Immature natural killer cell (primary cell): ENCODE measurements around the gene HSD11B1L. TPM values are rescaled to one million over a fixed set of nuclear protein-coding genes. Genes with fewer than 3 reads are reported as not detected.
A peak's percentile ranks its signal among the peaks of the same experiment; 100 is the strongest.

Experiments used
- DNase-seq, 3 donors: peaks; one replicate each; pipeline ENCODE4 v3.0.0; 2022; ENCODE audit warnings: mixed read lengths in 1 of 3
- H3K27ac Mint-ChIP-seq, 6 donors: one replicate each; pipeline ENCODE4 v1.8.0; 2020; ENCODE audit warnings: mixed read lengths in 6 of 6, mild to moderate bottlenecking in 5 of 6, inconsistent platforms in 4 of 6, moderate library complexity in 3 of 6
- H3K27me3 Mint-ChIP-seq, 3 donors: one replicate each; pipeline ENCODE4 v1.8.0; 2020 to 2021; ENCODE audit warnings: low read depth in 3 of 3, mild to moderate bottlenecking in 3 of 3, mixed read lengths in 3 of 3, moderate library complexity in 3 of 3, inconsistent platforms in 1 of 3
- H3K36me3 Mint-ChIP-seq, 3 donors: one replicate each; pipeline ENCODE4 v1.8.0; 2020; ENCODE audit warnings: mixed read lengths in 3 of 3, inconsistent platforms in 2 of 3, mild to moderate bottlenecking in 2 of 3
- H3K4me1 Mint-ChIP-seq, 2 donors: one replicate each; pipeline ENCODE4 v1.8.0; 2020; ENCODE audit warnings: inconsistent platforms in 2 of 2, mild to moderate bottlenecking in 2 of 2, mixed read lengths in 2 of 2, moderate library complexity in 1 of 2
- H3K4me3 Mint-ChIP-seq, 5 donors: one replicate each; pipeline ENCODE4 v1.8.0; 2020; ENCODE audit warnings: mild to moderate bottlenecking in 5 of 5, mixed read lengths in 5 of 5, inconsistent platforms in 3 of 5, moderate library complexity in 3 of 5
- H3K9me3 Mint-ChIP-seq, 6 donors: one replicate each; pipeline ENCODE4 v1.8.0; 2020; ENCODE audit warnings: mild to moderate bottlenecking in 6 of 6, mixed read lengths in 6 of 6, inconsistent platforms in 4 of 6, moderate library complexity in 3 of 6
- polyA plus RNA-seq, 3 donors: library from polyadenylated mRNA; unstranded; fragments of 300-500 nt; fragmentation: Illumina TruSeq; gene quantifications; one replicate each; pipeline ENCODE4 v1.2.3, GENCODE V29; 2021

Gene HSD11B1L
- polyA plus RNA-seq, 3 donors from 2014 or later, result 2.0 to 3.1 (median 2.5) TPM

GRCh38 chr19:5705552-5705951, 24.7 kb downstream of the HSD11B1L start:
- H3K9me3 Mint-ChIP-seq, result no peaks in the 10 kb centered on the region
- H3K36me3 Mint-ChIP-seq, result peaks cover 3 to 5% (median 4%) of the 10 kb centered on the region in 3 donors
- no peak overlapping the region for H3K4me3 Mint-ChIP-seq
- peaks cover 0 to 6% (median 3%) of the 10 kb centered on the region in 3 donors for H3K27me3 Mint-ChIP-seq
- no peaks in the 10 kb centered on the region for H3K4me1 Mint-ChIP-seq
- H3K27ac Mint-ChIP-seq, result no peak overlapping the region
- no peak for DNase-seq

DNA sequence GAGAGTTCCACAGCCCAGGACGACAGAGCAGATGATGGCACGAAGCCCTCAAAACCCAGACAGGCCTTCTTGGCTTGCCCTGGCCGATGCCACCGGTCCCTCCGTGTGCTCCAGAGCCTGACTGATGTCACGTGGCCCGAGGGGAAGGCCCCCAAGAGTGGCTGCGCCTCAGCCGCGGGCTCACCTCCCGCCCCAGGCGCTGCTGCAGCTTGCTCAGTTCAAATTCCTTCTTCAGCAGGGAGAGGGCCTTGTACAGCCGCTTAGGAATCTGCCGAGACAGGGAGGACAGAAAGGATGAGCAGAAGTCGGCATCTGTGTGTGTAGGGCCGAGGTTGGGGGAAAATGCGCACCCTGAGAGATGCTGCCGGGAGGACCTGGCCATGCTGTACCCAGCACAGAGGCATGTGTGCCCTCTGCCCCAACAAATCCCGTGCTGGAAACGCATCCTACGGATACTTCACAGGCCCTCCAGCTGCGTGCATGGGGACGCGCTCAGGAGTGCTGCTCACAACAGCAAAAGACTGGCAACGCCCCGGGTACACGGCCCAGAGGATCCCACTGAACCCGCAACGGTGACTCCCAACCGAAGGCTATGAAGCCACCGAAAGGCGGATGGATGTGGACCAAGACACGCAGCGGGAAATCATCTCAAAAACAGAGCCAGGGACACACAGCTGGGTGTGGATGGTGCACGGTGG, 26.2 kb downstream of the HSD11B1L start:
- no peaks in the 10 kb centered on the region for H3K9me3 Mint-ChIP-seq
- DNase-seq, result no peak
- H3K27me3 Mint-ChIP-seq, result peaks cover 0 to 4% (median 1%) of the 10 kb centered on the region in 3 donors
- no peak overlapping the region for H3K27ac Mint-ChIP-seq
- H3K4me3 Mint-ChIP-seq, result no peak overlapping the region
- peaks cover 3 to 5% (median 4%) of the 10 kb centered on the region in 3 donors for H3K36me3 Mint-ChIP-seq
- H3K4me1 Mint-ChIP-seq, result no peaks in the 10 kb centered on the region

GRCh38 chr19:5707576-5708575, 27.0 kb downstream of the HSD11B1L start:
- no peak overlapping the region for H3K4me3 Mint-ChIP-seq
- no peak overlapping the region for H3K27ac Mint-ChIP-seq
- DNase-seq, result no peak
- peaks cover 3 to 5% (median 4%) of the 10 kb centered on the region in 3 donors for H3K36me3 Mint-ChIP-seq
- peaks cover 0 to 4% (median 3%) of the 10 kb centered on the region in 3 donors for H3K27me3 Mint-ChIP-seq
- H3K9me3 Mint-ChIP-seq, result no peaks in the 10 kb centered on the region
- no peaks in the 10 kb centered on the region for H3K4me1 Mint-ChIP-seq

DNA sequence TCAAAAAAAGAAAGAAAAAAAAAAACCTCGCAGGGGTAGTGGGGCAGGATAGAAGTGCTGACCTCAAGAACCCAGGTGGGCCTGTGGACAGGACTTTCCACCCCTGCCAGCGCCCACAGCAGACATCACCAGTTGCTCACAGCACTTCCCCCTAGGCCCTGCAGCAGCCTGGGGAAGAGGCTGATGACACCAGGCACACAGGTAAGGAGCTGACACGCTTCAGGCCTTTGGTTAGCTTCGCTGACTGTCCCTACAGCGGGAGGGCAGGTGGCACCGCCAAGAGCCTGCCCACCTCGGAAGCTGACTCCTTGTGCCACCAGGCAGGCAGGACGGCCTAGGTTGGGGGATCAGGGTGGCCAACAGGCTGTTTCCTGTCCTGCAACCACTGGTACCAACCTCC, 30.2 kb downstream of the HSD11B1L start:
- H3K27me3 Mint-ChIP-seq, result peaks cover 0 to 4% (median 0%) of the 10 kb centered on the region in 3 donors
- H3K9me3 Mint-ChIP-seq, result no peaks in the 10 kb centered on the region
- peaks cover 3 to 5% (median 4%) of the 10 kb centered on the region in 3 donors for H3K36me3 Mint-ChIP-seq
- no peak overlapping the region for H3K4me3 Mint-ChIP-seq
- no peak for DNase-seq
- no peak overlapping the region for H3K27ac Mint-ChIP-seq
- H3K4me1 Mint-ChIP-seq, result peaks cover 3 to 5% of the 10 kb centered on the region in 2 donors

DNA sequence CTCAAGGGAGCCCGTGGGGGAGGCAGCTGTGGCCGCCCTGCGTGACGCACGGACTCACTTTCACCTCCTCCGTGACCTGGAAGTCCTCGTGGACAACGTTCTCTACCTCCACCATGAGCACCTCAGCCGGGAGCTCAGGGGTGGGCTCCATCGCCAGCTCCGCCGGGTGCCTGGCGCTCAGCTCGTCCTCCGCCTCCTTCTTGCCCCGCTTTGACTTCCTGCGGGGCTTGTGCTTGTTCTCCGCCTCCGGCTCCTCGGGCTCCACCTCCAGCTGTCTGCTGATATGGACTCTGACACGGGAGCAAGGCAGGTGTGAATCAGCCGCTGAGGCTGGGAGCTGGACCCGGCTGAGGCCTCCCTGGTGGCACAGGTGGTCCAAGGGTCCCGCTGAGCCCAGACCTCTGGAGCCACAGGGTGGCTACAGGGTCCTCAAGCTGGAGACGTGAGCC, 30.9 kb downstream of the HSD11B1L start:
- Mint-ChIP-seq H3K9me3 (no peaks in the 10 kb centered on the region), H3K4me1 (peaks cover 3 to 5% of the 10 kb centered on the region in 2 donors), H3K36me3 (peaks cover under 1 to 5% (median under 1%) of the 10 kb centered on the region in 3 donors), H3K4me3 (no peak overlapping the region), H3K27me3 (peaks cover 0 to 4% (median 0%) of the 10 kb centered on the region in 3 donors), H3K27ac (no peak overlapping the region)
- DNase-seq, result no peak

GRCh38 chr19:5713228-5713627, 32.4 kb downstream of the HSD11B1L start:
- Mint-ChIP-seq H3K4me1 (peaks cover 10 to 17% of the 10 kb centered on the region in 2 donors), H3K27me3 (peaks cover 0 to 3% (median 2%) of the 10 kb centered on the region in 3 donors), H3K27ac (no peak overlapping the region), H3K4me3 (no peak overlapping the region), H3K36me3 (peaks cover 0 to 5% (median 0%) of the 10 kb centered on the region in 3 donors), H3K9me3 (no peaks in the 10 kb centered on the region)
- DNase-seq, result no peak

DNA sequence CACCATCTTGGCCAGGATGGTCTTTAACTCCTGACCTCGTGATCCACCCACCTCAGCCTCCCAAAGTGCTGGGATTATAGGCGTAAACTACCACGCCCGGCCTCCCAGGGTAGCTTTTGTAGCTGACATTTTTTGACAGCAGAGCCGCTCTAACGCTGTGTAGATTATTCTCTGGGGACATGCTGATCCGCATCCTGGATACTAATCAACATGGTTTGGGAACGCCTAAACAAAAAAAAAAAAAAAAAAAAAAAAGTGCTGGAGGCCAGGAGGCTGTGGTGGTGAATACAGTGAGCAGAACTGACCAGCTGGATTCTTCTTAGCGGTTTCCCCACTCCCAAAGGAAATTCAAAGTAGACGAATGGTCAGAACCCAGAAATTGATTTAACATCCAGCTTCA, 34.0 kb downstream of the HSD11B1L start:
- no peak for DNase-seq
- H3K36me3 Mint-ChIP-seq, result peaks cover 0 to 5% (median 0%) of the 10 kb centered on the region in 3 donors
- H3K9me3 Mint-ChIP-seq, result no peaks in the 10 kb centered on the region
- H3K27ac Mint-ChIP-seq, result no peak overlapping the region
- H3K4me3 Mint-ChIP-seq, result no peak overlapping the region
- H3K27me3 Mint-ChIP-seq, result peaks cover 2 to 5% (median 3%) of the 10 kb centered on the region in 3 donors
- H3K4me1 Mint-ChIP-seq, result peaks cover 22 to 29% of the 10 kb centered on the region in 2 donors

DNA sequence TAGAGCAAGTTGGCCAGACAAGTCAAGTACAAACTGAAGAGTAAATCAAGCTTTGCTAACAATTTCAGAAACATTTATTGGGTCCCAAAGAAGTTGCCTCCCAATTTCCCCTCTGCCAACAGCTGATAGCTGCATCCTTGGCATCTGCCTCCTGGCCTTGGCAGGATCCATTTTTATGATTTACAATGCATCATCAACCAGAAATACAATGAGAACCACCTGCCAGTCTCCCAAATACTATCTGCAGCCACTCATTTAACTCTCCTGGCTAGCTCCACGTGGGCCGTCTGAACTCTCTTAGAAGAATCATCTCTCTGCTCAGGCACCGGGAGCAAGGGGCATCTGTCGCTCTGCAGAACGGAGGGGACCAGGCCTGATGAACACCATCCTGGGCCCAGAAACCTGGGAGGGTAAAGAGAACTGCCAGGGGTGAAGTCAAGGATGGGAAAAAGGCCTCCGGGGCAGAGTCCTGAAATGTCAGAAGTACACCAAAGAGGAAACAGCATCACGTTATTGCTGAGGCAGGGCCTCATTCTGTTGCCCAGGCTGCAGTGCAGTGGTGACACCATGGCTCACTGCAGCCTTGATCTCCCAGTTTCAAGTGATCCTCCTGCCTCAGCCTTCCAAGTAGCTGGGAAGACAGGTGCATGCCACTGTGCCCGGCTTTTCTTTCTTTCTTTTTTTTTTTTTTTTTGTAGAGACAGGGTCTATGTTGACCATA, 36.5 kb downstream of the HSD11B1L start:
- peaks cover 27 to 29% of the 10 kb centered on the region in 2 donors for H3K4me1 Mint-ChIP-seq
- peaks cover 9 to 13% (median 12%) of the 10 kb centered on the region in 3 donors for H3K27me3 Mint-ChIP-seq
- H3K27ac Mint-ChIP-seq, result peak overlapping the region in 4 of 6 donors; percentile 13 to 64 (median 34)

GRCh38 chr19:5718037-5718578, 37.3 kb downstream of the HSD11B1L start:
- Mint-ChIP-seq H3K4me3 (peak overlapping the region; percentile 80 to 93 (median 88)), H3K27me3 (peaks cover 8 to 13% (median 12%) of the 10 kb centered on the region in 3 donors)

More for the DNA sequence above, 36.5 kb downstream of the HSD11B1L start:
- H3K4me3 Mint-ChIP-seq, result peak overlapping the region in 3 of 5 donors; percentile 52 to 61 (median 61)
- peaks cover 0 to 5% (median 0%) of the 10 kb centered on the region in 3 donors for H3K36me3 Mint-ChIP-seq
- no peak for DNase-seq
- no peaks in the 10 kb centered on the region for H3K9me3 Mint-ChIP-seq

GRCh38 chr19:5718579-5719273, 37.9 kb downstream of the HSD11B1L start:
- peak overlapping the region; percentile 85 to 91 (median 88) for H3K27ac Mint-ChIP-seq
- no peak for DNase-seq
- H3K4me1 Mint-ChIP-seq, result peaks cover 27 to 29% of the 10 kb centered on the region in 2 donors
- peak overlapping the region; percentile 80 to 93 (median 88) for H3K4me3 Mint-ChIP-seq
- H3K27me3 Mint-ChIP-seq, result peaks cover 8 to 13% (median 12%) of the 10 kb centered on the region in 3 donors
- peaks cover 0 to 4% (median 0%) of the 10 kb centered on the region in 3 donors for H3K36me3 Mint-ChIP-seq
- no peaks in the 10 kb centered on the region for H3K9me3 Mint-ChIP-seq

More at GRCh38 chr19:5718037-5718578, 37.3 kb downstream of the HSD11B1L start:
- no peak for DNase-seq
- H3K4me1 Mint-ChIP-seq, result peaks cover 27 to 29% of the 10 kb centered on the region in 2 donors
- no peaks in the 10 kb centered on the region for H3K9me3 Mint-ChIP-seq
- H3K36me3 Mint-ChIP-seq, result peaks cover 0 to 5% (median 0%) of the 10 kb centered on the region in 3 donors
- H3K27ac Mint-ChIP-seq, result peak overlapping the region in 5 of 6 donors; percentile 86 to 91 (median 89)

DNA sequence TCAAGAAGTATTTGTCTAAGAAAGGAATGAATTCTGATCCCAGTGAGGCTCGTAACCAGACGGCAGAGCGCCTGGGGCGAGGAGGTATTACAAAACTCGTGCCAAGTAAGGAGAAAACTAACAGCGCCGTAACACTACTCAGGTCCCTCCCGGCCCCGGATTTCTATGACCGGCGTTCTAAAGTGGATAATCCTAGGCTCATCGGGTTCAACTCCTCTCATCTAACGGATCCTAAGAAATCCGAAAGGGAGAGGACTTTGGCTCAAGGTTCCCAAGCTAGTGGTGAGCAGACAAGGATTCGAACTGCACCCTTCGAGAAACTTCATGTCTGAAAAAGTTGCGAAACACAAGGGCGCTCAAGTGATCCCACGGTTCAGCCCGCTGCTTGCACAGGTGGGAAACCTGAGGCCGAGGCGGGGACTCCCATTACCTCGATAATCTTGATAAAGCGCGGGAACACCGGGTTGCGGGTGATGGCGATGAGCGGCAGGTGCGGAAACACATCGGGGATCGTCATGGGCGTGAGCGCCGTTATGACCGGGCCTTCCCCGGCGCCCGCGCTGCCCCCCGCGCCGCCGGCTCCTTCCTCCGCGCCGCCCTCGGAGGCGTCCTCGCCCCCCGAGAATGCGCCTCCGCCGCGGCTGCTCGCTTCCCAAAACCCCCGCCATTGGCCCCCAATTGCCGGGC, 38.6 kb downstream of the HSD11B1L start:
- peak overlapping the region; percentile 86 to 95 (median 92) for H3K27ac Mint-ChIP-seq
- H3K4me3 Mint-ChIP-seq, result peak overlapping the region; percentile 86 to 93 (median 91)
- peaks cover 8 to 13% (median 12%) of the 10 kb centered on the region in 3 donors for H3K27me3 Mint-ChIP-seq
- DNase-seq, result peak in 2 of 3 donors; percentile 10 to 36
- no peaks in the 10 kb centered on the region for H3K36me3 Mint-ChIP-seq
- peaks cover 27 to 29% of the 10 kb centered on the region in 2 donors for H3K4me1 Mint-ChIP-seq
- no peaks in the 10 kb centered on the region for H3K9me3 Mint-ChIP-seq
